ENCODE measurements around the gene MOSPD3.
"Not testable (repeated sequence)": the region's sequence is repeated elsewhere in the genome, so short reads cannot be mapped to it uniquely, and the experiment has no call there.

Gene MOSPD3, protein sequence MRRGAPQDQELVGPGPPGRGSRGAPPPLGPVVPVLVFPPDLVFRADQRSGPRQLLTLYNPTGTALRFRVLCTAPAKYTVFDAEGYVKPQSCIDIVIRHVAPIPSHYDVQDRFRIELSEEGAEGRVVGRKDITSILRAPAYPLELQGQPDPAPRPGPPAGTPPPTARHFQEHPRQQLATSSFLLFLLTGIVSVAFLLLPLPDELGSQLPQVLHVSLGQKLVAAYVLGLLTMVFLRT

DNA sequence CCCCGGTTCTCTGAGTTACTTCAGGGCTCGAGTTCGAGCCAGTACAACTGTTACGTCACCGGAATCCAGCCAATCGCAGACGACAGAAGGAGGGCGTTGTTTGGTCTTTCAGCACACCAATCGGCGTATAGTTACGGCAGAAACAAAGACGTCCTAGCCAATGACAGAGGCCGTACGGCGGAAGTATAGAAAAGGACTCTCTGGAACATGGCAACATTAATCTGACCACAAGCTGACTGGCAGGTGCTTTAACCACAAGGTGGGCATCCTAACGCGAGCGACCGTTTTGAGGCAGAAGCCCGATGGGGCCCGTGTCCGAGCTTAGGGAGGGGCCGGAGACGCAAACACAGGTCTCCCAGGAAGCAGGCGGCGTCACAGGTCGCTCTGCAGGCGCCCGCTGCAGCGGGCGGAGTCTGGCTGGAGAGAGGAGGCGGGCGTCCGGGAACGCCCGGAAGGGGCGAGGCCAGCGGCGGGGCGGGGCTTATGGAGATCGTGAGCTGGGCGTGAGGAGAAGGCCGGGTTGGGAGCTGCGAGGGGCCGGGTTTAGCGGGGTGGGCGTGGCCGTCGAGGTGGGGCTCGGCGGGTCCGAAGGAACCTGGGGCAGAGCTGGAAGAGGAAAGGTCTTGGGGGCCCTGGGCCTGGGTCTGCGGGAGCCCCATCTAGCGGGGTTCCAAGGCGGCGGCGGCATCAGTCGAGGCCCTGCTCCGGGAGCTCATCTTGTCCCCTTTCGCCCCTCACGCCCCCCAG is at the start of gene MOSPD3:
Gene MOSPD3 (plus strand): TSS at position 558 of the 747 bp plus-strand sequence. CDS start 252 bp downstream, outside the sequence.
- peak; percentile 100 for DNase-seq (ENCODE audit: low spot score)

DNA sequence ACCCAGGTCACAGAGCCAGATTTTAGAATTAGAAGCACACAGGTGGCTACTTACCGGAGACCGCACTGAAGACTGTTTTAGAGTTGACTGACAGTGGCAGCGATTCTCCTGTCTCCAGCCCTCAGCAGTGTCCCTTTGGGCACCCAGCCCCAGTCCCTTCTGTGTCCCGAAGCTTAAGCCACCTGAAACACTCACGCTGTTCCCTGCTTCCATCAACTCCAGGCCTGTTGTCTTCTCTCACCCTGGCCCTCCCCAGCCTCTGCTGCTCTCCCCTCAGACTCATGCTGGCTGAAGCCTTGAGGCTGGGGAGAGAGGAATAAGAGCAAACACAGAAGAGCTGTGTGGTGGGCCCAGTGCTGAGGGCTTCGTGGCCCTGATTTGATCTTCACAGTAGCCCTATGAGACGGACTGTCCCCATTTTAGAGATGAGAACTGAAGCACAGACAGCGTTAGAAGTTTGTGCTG is 49.2 kb upstream of the MOSPD3 start:
- no peak for DNase-seq (ENCODE audit: low spot score)

DNA sequence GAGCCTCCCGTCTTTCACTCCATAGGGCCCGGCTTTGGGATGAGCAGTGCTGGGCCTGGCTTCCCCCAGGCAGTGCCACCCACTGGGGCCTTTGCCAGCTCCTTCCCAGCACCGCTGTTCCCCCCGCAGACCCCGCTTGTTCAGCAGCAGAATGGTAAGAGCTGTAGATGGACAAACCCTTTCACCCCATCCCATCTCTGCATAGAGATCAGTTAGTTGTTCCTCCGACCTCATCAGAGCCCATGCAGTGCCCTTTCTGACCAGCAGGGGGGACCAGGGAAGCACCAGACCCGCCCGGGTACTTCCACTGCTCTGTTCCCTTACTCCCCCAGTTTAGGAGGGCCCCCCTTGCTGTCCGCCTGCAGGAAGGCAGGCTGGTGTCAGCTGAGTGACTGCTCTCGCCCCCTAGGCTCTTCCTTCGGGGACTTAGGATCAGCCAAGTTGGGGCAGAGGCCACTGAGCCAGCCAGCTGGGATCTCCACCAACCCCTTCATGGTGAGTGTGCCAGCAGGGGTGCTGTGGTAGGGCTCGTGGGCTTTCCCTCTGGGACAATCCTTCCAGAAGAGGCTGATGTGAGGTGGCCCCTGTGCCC is 48.4 kb upstream of the MOSPD3 start:
- peak; percentile 87 for DNase-seq (ENCODE audit: low spot score)

DNA sequence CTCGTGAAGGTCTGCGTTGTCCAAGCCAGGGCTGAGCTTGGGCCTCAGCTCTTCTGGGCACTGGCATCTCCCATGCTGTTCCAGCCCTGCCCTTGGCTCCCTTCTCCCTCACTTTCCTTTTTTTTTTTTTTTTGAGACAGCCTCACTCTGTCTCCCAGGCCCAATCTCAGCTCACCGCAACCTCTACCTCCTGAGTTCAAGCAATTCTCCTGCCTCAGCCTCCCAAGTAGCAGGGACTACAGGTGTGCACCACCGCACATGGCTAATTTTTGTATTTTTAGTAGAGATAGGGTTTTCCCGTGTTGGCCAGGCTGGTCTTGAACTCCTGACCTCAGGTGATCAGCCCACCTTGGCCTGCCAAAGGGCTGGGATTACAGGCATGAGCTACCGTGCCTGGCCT is 47.9 kb upstream of the MOSPD3 start:
- DNase-seq (ENCODE audit: low spot score): not testable (repeated sequence)

DNA sequence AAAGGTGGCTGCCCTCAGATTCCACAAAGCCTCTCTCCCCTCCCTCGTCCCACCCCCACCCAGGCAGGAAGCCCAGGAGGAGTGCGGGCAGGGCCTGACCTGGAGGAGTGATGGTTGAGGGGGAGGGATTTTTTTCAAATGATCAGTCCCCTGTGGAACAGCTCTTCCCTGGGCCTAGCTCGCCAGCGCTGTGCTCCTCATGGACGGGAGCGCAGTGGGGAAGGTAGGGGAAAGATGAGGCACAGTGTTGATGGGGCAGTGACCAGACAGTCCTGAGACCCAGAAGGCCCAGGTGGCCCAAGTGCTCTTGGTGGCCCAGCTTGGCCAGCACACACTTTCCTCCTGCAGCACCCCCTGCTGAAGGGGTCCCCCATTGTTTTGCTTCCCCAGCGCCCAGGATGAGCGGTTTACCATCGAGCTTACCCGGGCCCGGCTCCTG is 47.2 kb upstream of the MOSPD3 start:
- DNase-seq (ENCODE audit: low spot score): no peak

DNA sequence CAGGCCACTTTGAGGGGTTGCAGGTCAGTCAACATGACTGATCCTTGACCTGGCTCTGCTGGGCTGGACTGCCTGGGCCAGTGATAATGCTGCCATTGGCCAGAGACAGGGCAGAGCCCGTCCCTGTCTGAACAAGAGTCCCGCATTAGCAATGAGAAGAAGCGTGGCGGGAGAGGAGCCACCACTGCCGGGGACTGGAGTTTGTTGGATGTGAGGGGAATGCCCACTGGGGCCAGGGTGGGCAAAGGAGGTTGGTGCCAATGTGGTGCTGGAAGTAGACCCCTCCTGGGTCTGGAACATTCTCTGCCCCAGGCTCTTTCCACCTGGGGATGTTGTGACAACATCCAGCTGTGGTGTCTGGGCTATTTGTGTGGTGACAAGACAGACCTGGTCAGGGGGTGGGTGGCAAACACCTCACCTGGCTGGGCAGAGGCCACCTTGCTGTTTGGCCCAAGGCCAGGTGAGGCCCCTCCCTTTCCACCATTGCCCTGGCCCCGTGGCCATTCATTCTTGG is 46.3 kb upstream of the MOSPD3 start:
- DNase-seq (ENCODE audit: low spot score): no peak

DNA sequence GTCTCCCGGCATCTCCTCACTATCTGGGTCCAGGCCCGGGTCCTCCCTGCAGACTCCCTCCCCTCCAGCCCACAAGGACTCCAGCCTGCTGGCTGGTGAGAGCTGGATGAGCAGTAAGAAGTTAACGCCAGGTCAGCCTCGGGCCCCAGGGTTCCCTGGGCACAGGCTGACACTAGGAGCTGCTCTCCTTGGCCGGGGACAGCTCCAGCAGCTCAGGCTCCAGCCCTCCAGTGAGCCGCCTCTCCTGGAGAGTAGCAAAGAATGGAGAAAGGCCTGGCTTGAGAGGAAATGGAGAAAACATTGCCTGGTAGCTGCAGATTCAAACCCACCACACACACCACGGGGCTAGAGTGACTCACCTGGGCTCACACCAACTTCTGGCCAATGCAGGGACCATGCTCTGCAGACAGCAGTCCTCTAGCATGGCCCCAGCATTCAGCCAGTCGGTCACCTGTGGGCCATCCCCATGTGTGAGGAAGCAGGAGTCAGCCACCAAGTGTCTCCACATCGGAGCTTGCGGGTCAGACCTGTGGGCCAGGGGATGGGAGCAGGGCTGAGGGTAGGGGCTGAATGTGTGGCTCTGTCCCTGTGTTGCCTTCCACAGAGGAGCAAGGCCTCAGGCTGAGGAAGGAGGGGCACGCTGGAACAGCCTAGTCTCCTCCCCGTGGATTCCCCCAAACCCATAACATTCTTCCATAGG is 45.2 kb upstream of the MOSPD3 start:
- DNase-seq (ENCODE audit: low spot score): no peak

DNA sequence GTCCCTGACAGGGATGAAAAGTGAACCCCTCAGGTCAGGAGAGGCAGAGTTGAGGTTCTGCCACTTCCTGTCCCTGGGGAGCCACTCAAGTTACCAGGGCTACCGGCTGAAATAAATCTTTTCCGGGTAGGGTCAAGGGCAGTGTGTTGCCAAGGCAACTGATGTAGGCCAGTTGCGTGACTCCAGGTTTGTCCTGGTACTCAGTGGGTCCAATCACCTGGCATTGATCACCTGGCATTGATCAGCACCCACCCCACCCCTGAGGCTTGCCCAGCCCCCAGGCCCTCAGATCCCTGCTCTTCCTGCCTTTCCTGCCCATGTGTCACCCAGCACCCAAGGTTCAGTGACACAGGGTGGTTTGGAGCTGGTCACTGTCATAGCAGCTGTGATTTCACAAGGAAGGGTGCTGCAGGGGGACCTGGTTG is 44.6 kb upstream of the MOSPD3 start:
- no peak for DNase-seq (ENCODE audit: low spot score)

DNA sequence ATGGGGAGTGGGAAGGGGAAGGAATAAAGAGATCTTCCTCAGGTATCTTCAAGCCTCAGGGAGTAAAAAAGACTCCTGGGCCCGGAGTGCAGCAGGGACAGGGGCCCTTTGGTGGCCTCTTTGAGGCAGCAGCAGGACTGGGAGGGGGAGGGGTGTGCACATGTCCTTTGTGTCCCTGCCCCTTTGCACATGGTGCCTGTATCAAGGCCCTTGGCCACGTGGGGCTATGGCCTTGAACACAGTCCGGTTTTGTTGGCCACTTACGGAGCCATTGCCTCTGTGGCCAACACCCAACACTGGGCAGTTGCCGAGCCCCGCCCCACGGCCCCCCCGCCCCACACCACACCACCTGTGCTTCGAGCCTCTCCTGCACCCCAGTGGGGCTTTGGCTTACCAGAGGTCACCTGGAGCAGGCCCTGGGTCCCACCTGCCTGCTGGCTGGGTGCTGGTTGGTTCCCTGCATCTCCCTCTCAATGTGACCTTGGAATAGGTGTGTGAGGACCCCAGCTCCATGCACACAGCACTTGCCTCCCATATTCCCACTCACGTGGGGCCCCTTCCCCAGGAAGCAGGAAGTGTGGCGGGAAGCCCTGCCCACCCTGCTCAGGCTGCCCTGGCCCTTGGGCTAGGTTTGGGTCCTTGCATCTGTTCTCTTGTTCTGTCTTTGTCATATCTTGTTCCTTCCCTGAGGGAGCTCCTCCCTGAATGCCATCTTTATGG is 44.0 kb upstream of the MOSPD3 start:
- no peak for DNase-seq (ENCODE audit: low spot score)

DNA sequence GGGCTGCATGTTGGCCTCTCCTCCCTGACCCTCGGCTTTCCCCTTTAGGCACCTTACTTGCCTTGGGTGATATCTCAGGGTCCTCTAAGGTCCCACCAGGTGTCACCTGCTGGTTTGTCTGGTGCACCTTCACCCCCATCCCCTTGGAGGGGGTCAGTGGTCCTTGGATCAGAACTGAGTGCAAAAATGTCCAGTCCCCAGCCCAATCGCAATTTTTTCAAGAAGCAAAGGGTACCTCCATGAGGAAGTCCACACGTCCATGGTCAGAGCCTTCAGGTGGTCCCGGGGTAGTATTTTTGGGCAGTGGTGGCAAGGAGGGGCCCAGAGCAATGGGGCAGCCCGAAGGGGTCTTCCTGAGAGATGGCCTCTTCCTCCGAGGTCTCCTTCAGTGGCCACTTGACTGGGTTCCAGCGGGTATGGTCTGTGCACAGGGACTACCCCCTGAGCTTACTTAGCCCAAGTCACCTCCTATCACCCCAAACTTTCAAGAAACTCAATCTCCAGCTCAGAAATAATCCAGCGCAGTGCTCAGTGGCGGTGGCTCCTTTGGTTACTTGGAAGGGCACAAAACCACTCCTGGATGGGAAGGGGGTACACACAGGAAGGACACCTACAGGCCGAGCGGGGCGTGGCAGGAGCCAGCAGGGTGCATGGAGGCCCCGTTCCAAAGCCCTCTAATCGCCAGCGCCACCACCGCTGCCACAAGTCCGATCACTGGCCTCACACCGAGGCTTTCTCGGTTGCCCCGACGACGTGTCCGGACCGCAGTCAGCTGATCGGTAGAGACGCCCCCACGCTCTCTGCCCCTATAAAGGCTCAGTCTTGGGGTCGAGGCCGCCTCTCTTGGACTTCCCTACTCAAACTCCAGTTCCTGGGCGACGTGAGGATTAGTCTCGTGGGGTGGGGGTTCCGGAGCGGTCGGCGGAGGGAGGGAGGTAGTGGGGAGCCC is 43.2 kb upstream of the MOSPD3 start:
- DNase-seq (ENCODE audit: low spot score): peak; percentile 57

DNA sequence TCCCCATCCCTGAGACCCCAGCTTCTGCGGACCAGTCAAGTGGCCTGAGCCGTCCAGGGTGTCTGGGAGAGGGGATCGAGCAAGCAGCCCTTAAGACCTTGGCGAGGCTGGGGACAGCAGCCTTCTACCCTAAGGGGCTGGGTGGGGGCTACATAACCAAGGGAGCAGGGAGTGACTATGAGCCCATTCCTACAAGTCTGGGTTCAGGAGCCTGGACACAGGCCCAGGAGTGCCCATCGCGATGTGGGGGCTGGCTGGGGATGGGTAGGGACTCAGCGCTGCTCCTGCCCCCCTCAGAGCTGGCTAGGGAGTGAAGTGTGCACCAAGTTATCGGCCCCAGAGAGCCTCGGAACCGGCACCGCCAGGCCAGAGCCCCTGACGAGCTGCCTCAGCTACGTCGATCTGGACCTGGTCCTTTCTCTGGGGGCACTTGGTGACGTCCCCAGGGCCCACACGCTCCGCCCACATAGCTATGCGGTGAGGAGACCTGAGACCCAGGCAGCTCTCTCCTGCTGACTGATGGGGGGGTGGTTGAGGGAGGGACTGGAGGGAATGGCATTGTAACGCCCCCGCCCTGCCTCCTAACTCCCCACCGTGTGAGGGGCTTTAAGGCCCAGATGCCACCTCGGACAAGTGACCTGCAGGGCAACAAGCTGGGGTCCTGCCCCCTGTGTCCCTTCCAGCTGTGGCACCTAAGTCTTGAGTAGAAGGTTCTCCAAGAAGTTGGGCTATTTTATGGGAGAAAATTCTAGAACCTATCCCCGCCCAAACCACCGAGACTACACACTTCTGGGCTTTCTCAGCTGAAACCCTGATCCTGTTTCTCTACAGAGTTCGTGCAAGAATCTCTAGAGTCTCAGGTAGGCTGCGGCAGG is 41.1 kb upstream of the MOSPD3 start:
- DNase-seq (ENCODE audit: low spot score): no peak

DNA sequence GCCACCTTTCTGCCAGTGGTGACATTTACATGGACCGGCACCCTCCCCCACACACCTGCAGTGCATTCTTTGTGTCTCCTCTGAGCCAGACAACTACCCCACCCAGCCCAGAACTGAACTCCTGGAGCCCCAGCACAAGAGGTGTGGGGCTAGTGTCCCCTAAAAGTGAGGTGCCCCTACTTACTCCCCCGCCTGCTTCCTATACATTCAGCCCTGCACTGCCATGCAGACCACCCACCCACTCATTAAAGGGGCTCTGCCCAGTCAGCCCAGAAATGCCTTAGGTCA is 40.6 kb upstream of the MOSPD3 start:
- no peak for DNase-seq (ENCODE audit: low spot score)

DNA sequence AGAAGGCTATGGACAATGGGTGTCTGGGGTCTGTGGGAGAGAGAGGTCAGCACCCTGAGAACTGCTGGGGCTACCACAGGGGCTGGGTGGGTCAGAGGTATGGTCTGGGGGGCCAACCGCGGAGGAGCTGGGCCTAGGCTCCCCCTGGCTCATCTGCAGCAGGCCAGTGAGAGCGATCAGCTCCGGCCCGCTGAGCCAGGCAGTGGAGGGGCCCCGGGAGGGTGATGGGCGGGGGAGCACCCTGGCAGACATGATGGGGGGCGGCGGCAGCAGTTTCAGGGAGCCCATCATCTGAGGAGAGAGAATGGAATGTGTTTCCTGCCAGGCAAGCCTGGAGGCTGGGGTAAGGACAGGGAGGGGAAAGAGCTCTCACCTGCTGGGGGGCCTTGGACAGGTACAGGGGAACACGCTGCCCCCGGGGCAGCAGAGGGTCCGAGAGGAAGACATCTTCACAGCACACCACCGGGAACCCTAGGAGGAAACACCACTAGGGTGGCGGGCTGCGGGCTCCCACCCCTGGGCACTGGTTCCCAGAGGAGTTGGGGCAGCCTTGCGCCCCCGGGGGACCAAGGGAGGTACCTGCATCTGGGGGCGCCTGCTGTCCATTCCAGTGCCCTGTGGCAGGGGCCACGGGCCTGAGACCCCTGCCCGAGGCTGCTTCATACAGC is 39.9 kb upstream of the MOSPD3 start:
- DNase-seq (ENCODE audit: low spot score): no peak

DNA sequence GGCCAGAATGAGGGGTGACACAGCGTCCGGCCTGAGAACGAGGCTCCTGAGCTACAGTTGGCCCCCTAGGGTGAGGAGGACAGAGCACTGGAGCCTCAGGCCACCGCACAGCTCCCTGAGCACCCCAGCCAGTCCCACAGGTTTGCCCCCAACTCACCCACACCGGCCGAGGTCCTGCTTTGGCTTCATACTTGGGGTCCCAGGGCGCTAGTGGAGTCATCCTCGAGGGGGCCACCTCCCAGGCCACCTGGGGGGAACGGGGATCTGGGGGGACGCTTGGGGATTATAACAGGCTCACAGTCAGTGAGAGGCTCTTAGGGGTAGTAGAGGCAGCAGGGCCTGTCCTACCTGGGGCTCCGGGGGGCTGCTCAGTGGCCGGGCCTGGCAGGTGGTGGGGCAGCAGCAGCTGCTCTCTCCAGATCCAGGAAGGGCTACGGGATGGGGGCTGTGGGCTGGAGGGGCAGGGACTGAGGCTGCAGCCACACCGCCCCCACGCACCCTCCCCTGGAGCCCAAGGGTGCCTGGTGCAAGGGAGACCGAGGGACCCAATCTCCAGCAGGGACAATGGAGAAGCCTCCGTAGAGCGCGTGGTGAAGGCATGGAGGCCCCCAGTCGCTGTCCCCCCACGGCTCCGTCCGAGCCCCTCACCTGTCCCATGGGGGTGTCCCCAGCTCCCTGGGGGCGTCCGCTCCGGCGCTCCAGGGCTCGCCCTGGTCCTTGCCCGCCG is 39.2 kb upstream of the MOSPD3 start:
- no peak for DNase-seq (ENCODE audit: low spot score)

DNA sequence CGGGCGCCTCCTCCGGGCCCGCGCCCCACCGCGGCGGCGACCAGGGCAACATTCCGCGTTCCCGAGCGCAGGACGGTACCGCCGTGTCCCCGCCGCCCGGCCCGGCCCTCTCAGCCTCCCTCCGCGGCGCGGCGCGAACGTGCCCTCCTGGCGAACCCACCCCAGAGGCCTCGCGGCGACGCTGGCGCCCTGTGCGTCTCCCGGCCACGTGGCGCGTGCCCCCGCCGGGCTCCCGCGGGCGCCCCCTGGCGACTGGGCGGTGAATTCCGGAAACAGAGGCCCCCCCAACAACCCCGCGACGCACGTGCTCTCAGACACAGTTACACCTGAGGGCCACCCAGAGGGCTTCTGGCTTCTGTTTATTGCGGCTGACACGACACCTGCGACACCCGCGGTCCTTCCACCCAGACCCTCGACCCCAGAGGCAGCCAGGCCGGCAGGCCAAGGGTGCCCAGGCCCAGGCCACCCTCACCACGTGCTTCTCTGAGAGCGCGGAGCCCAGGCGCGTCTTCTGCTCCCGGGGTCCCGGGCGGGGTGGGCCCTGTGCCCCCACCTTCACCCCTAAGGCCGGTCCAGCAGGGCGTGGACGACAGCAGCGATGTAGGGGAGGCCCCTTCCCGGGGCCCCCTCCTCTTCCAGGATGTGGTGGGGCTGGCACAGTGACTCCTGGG is 38.5 kb upstream of the MOSPD3 start, which contains the start of gene SAP25:
Gene SAP25 (minus strand): TSS at position 210 of the 671 bp plus-strand sequence. CDS start 158 bp downstream, at position 52.
- no peak for DNase-seq (ENCODE audit: low spot score)

DNA sequence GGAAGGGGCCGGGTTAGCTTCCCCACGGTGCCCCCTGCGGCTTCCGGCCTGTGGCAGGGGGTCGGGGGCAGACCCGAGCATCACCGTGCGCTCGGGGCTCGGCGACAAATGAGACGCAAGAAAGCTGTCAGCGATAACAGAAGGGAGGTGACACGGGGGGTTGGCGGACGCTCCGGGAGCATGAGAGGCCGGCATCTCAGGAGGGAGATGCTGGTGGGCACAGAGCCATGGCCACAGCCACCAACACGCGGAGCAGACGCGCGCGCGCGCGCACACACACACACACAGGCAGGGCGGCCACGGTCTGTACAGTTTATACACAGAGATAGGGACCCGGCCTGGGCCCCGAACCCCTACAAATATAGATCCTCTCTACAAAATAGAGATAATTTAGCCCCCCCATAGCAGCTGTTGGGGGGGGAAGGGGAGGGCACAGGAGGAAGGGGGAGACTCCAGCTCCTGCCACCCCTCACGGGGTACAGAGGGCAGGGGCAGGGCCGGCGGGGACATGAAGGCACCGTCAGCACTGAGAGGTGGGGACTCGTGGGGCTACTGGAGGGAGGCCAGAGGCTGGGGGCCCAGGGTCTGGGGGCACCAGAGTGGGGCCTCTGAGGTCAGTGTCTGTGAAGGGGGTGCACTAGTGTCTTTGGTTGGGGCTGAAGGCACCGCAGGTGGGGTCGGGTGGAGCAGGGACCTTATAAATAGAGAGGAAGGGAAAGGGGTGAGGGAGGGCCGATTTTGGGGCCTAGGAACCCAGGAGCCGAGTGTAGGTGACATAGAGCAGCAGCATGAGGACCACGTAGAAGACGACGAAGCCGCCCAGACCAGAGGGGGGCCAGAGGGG is 37.8 kb upstream of the MOSPD3 start:
- DNase-seq (ENCODE audit: low spot score): no peak

DNA sequence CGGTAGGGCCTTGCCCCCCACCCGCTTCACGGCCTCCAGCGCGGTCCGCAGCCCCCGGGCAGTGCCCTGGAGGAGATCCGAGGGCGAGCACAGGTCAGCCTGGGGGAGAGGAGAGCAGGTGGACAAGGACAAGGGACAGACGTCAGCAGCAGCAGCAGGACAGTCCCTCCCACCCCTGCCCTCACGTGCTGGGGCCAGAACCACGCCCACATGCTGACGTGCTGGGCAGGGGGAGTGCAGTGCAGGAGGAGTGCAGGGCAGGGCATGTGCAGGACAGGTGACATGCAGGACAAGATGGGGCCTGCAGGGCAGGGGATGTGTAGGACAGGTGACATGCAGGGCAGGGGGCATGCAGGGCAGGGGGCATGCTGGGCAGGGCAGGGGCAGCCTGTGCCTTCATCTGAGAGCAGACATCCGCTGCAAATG is 37.1 kb upstream of the MOSPD3 start:
- DNase-seq (ENCODE audit: low spot score): no peak

All from NAMALWA (cell line).